Muscle of leg (tissue), 16 donors: Measurements from ENCODE around the gene IDS. TPM values are rescaled to one million over a fixed set of nuclear protein-coding genes. Genes with fewer than 3 reads are reported as not detected.
"Not testable (repeated sequence)": the region's sequence is repeated elsewhere in the genome, so short reads cannot be mapped to it uniquely, and the experiment has no call there.

Experiments
- DNase-seq: peaks from one replicate; pipeline ENCODE4 v3.0.0; 2013
- H3K27ac ChIP-seq: one replicate; pipeline ENCODE4 v1.5.1; 2013; ENCODE audit warnings: mild to moderate bottlenecking, low read length, control low read depth
- H3K27me3 ChIP-seq: one replicate; pipeline ENCODE4 v1.6.1; 2013; ENCODE audit warnings: low read length; ENCODE audit not compliant: control insufficient read depth, insufficient read depth
- H3K36me3 ChIP-seq: one replicate; pipeline ENCODE4 v1.6.1; 2013; ENCODE audit warnings: low read length; ENCODE audit not compliant: control insufficient read depth, insufficient read depth
- H3K4me1 ChIP-seq: one replicate; pipeline ENCODE4 v1.6.1; 2013; ENCODE audit warnings: low read length; ENCODE audit not compliant: control insufficient read depth, insufficient read depth
- H3K4me3 ChIP-seq: one replicate; pipeline ENCODE4 v1.5.1; 2013; ENCODE audit warnings: low read length, control low read depth
- H3K9me3 ChIP-seq: replicated peaks from 2 replicates; pipeline ENCODE4 v1.6.1; 2013; ENCODE audit warnings: low read depth, low read length; ENCODE audit not compliant: control insufficient read depth
- WGBS: methylation state at CpG from one replicate; pipeline ENCODE4 v1.1.5; 2013; ENCODE audit warnings: missing lambda C conversion rate; ENCODE audit not compliant: insufficient coverage; 5-methylcytosine and 5-hydroxymethylcytosine counted together
- long read RNA-seq, 11 donors: transcript quantifications; one replicate each; lab custom pipeline, GENCODE V29; 2026
- polyA plus RNA-seq, 8 donors: library from polyadenylated mRNA; unstranded; fragments of 120-200 nt; gene quantifications; one replicate each; pipeline versions ENCODE4 v1.2.1 to v1.2.3, GENCODE V29; 2013; ENCODE audit warnings: inconsistent platforms in 1 of 8, low replicate concordance in 1 of 8; ENCODE audit not compliant: insufficient read length in 8 of 8, insufficient read depth in 1 of 8
- total RNA-seq: library from RNA; stranded (reverse); fragments of 120-200 nt; gene quantifications from one replicate; pipeline ENCODE4 v1.2.4, GENCODE V29; 2013

Gene IDS
- total RNA-seq = 17.0 TPM
- polyA plus RNA-seq = 10 to 100 TPM; 20.1 to 25.7 (median 22.1) TPM
- long read RNA-seq, donor 1, full-length matches to known transcripts = 2 of 2 reads
- long read RNA-seq, donor 1, partial matches to known transcripts = 0 of 2 reads
- long read RNA-seq, donor 1, other reads (novel, unspliced or antisense) = 0 of 2 reads
- long read RNA-seq, donor 2 = 0 reads
- long read RNA-seq, donor 3, full-length matches to known transcripts = 13 of 13 reads
- long read RNA-seq, donor 3, partial matches to known transcripts = 0 of 13 reads
- long read RNA-seq, donor 3, other reads (novel, unspliced or antisense) = 0 of 13 reads
- long read RNA-seq, donor 4, full-length matches to known transcripts = 4 of 4 reads
- long read RNA-seq, donor 4, partial matches to known transcripts = 0 of 4 reads
- long read RNA-seq, donor 4, other reads (novel, unspliced or antisense) = 0 of 4 reads
- long read RNA-seq, donor 5, full-length matches to known transcripts = 8 of 8 reads
- long read RNA-seq, donor 5, partial matches to known transcripts = 0 of 8 reads
- long read RNA-seq, donor 5, other reads (novel, unspliced or antisense) = 0 of 8 reads
- long read RNA-seq, donor 6, full-length matches to known transcripts = 4 of 4 reads
- long read RNA-seq, donor 6, partial matches to known transcripts = 0 of 4 reads
- long read RNA-seq, donor 6, other reads (novel, unspliced or antisense) = 0 of 4 reads
- long read RNA-seq, donor 7, full-length matches to known transcripts = 6 of 6 reads
- long read RNA-seq, donor 7, partial matches to known transcripts = 0 of 6 reads
- long read RNA-seq, donor 7, other reads (novel, unspliced or antisense) = 0 of 6 reads
- long read RNA-seq, donor 8, full-length matches to known transcripts = 5 of 5 reads
- long read RNA-seq, donor 8, partial matches to known transcripts = 0 of 5 reads
- long read RNA-seq, donor 8, other reads (novel, unspliced or antisense) = 0 of 5 reads
- long read RNA-seq, donor 9, full-length matches to known transcripts = 4 of 4 reads
- long read RNA-seq, donor 9, partial matches to known transcripts = 0 of 4 reads
- long read RNA-seq, donor 9, other reads (novel, unspliced or antisense) = 0 of 4 reads
- long read RNA-seq, donor 10, full-length matches to known transcripts = 7 of 7 reads
- long read RNA-seq, donor 10, partial matches to known transcripts = 0 of 7 reads
- long read RNA-seq, donor 10, other reads (novel, unspliced or antisense) = 0 of 7 reads
- long read RNA-seq, donor 11, full-length matches to known transcripts = 6 of 6 reads
- long read RNA-seq, donor 11, partial matches to known transcripts = 0 of 6 reads
- long read RNA-seq, donor 11, other reads (novel, unspliced or antisense) = 0 of 6 reads

GRCh38 chrX:149504915-149505651, at the start of gene IDS:
IDS (minus strand) TSS chrX:149505306; CDS start chrX:149505137, 169 bp downstream.
- peaks cover 21% of the 10 kb centered on the region for H3K27me3 ChIP-seq
- 30% methylated on average over 42 of the region's 54 CpGs for WGBS

GRCh38 chrX:149551939-149552248, 46.8 kb upstream of the IDS start:
- not testable (repeated sequence) for H3K36me3 ChIP-seq, H3K4me1 ChIP-seq, H3K27me3 ChIP-seq, DNase-seq, H3K4me3 ChIP-seq, H3K27ac ChIP-seq, H3K9me3 ChIP-seq
- WGBS = no CpG with 5 or more reads among the region's 6 CpGs

More at GRCh38 chrX:149504915-149505651, at the start of gene IDS:
- Histone ChIP-seq H3K36me3 (peaks cover 9% of the 10 kb centered on the region), H3K27ac (peak within 1 kb of the TSS; percentile 83), H3K9me3 (no peaks in the 10 kb centered on the region), H3K4me3 (peak within 1 kb of the TSS; percentile 70), H3K4me1 (peaks cover 7% of the 10 kb centered on the region)
- peak; percentile 95 for DNase-seq

GRCh38 chrX:149551245-149551938, 46.3 kb upstream of the IDS start:
- H3K9me3 ChIP-seq, H3K4me1 ChIP-seq, DNase-seq, H3K4me3 ChIP-seq, H3K27me3 ChIP-seq, H3K36me3 ChIP-seq, H3K27ac ChIP-seq: not testable (repeated sequence)
- WGBS = no CpG with 5 or more reads among the region's 4 CpGs

GRCh38 chrX:149550454-149550853, 45.3 kb upstream of the IDS start:
- no CpG with 5 or more reads among the region's 1 CpG for WGBS

GRCh38 chrX:149549701-149550100, 44.6 kb upstream of the IDS start, which contains the start of gene HSFX3:
HSFX3 (minus strand) TSS chrX:149549924; CDS start chrX:149549852, 72 bp downstream.
- not testable (repeated sequence) for H3K4me3 ChIP-seq, H3K36me3 ChIP-seq, H3K27me3 ChIP-seq, H3K27ac ChIP-seq, H3K9me3 ChIP-seq, H3K4me1 ChIP-seq, DNase-seq
- WGBS = no CpG with 5 or more reads among the region's 6 CpGs

More at GRCh38 chrX:149550454-149550853, 45.3 kb upstream of the IDS start:
- not testable (repeated sequence) for DNase-seq, H3K27ac ChIP-seq, H3K36me3 ChIP-seq, H3K9me3 ChIP-seq, H3K27me3 ChIP-seq, H3K4me3 ChIP-seq, H3K4me1 ChIP-seq

- not testable (repeated sequence) for H3K9me3 ChIP-seq, H3K27ac ChIP-seq, H3K27me3 ChIP-seq, H3K4me3 ChIP-seq, H3K36me3 ChIP-seq, DNase-seq, H3K4me1 ChIP-seq
- WGBS = no CpG with 5 or more reads among the region's 3 CpGs
Measured at GRCh38 chrX:149547782-149548181, 42.7 kb upstream of the IDS start.

GRCh38 chrX:149546962-149547361, 41.9 kb upstream of the IDS start:
- H3K4me1 ChIP-seq, H3K4me3 ChIP-seq, H3K27ac ChIP-seq, H3K36me3 ChIP-seq, H3K9me3 ChIP-seq, H3K27me3 ChIP-seq, DNase-seq: not testable (repeated sequence)
- WGBS = no CpG with 5 or more reads among the region's 1 CpG

- H3K27ac ChIP-seq, H3K4me3 ChIP-seq, H3K4me1 ChIP-seq, H3K9me3 ChIP-seq, H3K27me3 ChIP-seq, H3K36me3 ChIP-seq, DNase-seq: not testable (repeated sequence)
- no CpG with 5 or more reads among the region's 29 CpGs for WGBS
Measured at GRCh38 chrX:149545545-149546543, 40.7 kb upstream of the IDS start.
